Activated B cell treated with CpG ODN at 0.5 μM for 24 hours (primary cell): ENCODE measurements around the gene ACAA2. TPM values are rescaled to one million over a fixed set of nuclear protein-coding genes. Genes with fewer than 3 reads are reported as not detected.
"Not testable (repeated sequence)": the region's sequence is repeated elsewhere in the genome, so short reads cannot be mapped to it uniquely, and the experiment has no call there.

ENCODE experiments used
- ATAC-seq: fragments of 200-7000 bp; cut with Tn5 transposase; one replicate; pipeline ENCODE4 v1.10.0; 2021; ENCODE audit warnings: low read depth, mild to moderate bottlenecking, moderate library complexity
- CTCF ChIA-PET: fragments of 350-600 bp; sonication (Branson Sonifier 250); formaldehyde crosslinking; loops from one replicate; lab custom pipeline; 2021; ENCODE audit warnings: antibody characterized with exemption; lab: Charles Lee
- POLR2A ChIA-PET: fragments of 350-600 bp; sonication (Branson Sonifier 250); formaldehyde crosslinking; loops from one replicate; lab custom pipeline; 2021; ENCODE audit warnings: antibody characterized with exemption; lab: Charles Lee
- DNase-seq: peaks from one replicate; pipeline ENCODE4 v3.0.0; 2022
- H3K27ac Mint-ChIP-seq: one replicate; pipeline ENCODE4 v1.8.0; 2020; ENCODE audit warnings: mixed read lengths
- H3K27me3 Mint-ChIP-seq: one replicate; pipeline ENCODE4 v1.8.0; 2021; ENCODE audit warnings: mixed read lengths
- H3K36me3 Mint-ChIP-seq: one replicate; pipeline ENCODE4 v1.8.0; 2021; ENCODE audit warnings: low read depth, mixed read lengths
- H3K4me1 Mint-ChIP-seq: one replicate; pipeline ENCODE4 v1.8.0; 2021; ENCODE audit warnings: mixed read lengths
- H3K4me3 Mint-ChIP-seq: one replicate; pipeline ENCODE4 v1.8.0; 2020; ENCODE audit warnings: mild to moderate bottlenecking, mixed read lengths
- H3K9me3 Mint-ChIP-seq: one replicate; pipeline ENCODE4 v1.8.0; 2020; ENCODE audit warnings: mixed read lengths
- CTCF ChIP-seq: fragments of 200-600 bp; IDR thresholded peaks from one replicate; pipeline ENCODE4 v1.8.0; 2022; ENCODE audit warnings: antibody characterized with exemption, mild to moderate bottlenecking
- intact Hi-C: fragments of 100-400 bp; cut with micrococcal nuclease; formaldehyde crosslinking; loops from one replicate; pipeline ENCODE4 v1.15.1; 2024
- total RNA-seq: library from RNA; stranded (reverse); gene quantifications from 2 replicates; pipeline ENCODE4 v1.2.3, GENCODE V29; 2022

The ACAA2 gene
- total RNA-seq, 1 donor from 2014 or later: 24.9 TPM

DNA sequence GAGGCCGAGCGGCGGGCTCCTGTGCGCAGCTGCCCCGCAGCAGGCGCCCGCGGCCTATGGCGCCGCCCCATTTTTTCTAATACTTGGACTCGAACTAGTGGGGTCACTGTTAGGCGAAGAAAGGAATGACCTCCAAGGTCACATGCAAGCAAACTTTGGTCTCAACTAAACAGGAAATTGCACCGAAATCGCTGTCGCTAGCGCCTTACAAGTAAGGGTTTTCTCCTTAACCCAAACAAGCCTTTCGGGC is 339 bp downstream of the ACAA2 start:
- ChIA-PET POLR2A (interaction anchor here (0.5 to 1.8 kb wide), 3 partner anchors 49 to 469 kb away, joined by 3 to 4 read pairs (median 3); partner anchors contain the start of gene MBD1), CTCF (no interaction called here)
- Mint-ChIP-seq H3K4me3 (peak overlapping the region; percentile 96), H3K9me3 (peaks cover 15% of the 10 kb centered on the region), H3K27ac (peak overlapping the region; percentile 95), H3K36me3 (peaks cover 18% of the 10 kb centered on the region), H3K4me1 (peaks cover 24% of the 10 kb centered on the region), H3K27me3 (no peaks in the 10 kb centered on the region)
- DNase-seq (peak; percentile 31), ATAC-seq (no peak)
- TF ChIP-seq CTCF: no peak
- intact Hi-C loops: loop anchor here (1.0 to 5.0 kb wide), 6 partner anchors 326 to 1882 kb away; partner anchors contain the start of genes C18orf32, CFAP53, CTIF and DYM

DNA sequence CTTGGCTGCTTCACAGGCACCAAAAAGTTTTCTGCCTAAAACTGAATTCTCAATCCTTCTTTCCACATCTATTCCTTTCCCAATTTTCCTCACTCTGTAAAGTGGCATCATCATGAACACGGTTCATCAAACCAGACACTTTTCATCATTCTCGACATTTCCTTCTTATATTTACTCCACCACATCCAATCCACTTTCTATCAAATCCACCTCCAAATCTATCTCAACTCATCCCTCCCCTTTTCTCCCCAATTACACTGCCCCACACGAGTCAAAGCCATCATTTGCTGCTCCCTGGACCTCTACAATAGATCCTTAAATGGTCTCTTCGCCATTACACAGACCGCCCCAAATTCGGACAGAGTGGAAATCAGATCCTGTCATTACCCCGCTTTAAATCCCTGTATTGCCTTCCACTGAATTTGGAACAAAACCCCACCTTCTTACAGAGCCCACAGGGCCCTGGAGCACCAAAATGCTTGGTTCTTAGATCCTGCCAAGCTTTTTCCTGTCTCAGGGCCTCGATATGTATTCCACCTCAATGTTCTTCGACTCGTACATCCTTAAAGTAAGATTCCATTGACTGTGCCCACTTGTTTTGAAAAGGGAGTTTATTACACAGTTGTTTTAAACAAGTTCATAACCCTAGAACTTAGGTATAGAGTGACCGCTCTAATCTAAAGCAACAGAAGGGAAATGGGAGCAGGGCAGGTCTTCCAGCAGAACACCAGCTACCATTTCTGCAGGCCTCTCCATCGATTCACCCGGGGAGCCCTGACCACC is 856 bp downstream of the ACAA2 start:
- H3K4me1 Mint-ChIP-seq: peaks cover 24% of the 10 kb centered on the region
- peak overlapping the region; percentile 95 for H3K27ac Mint-ChIP-seq
- no peaks in the 10 kb centered on the region for H3K27me3 Mint-ChIP-seq
- H3K9me3 Mint-ChIP-seq: peaks cover 17% of the 10 kb centered on the region
- ATAC-seq (no peak), DNase-seq (no peak)
- peaks cover 18% of the 10 kb centered on the region for H3K36me3 Mint-ChIP-seq
- ChIA-PET CTCF (no interaction called here), POLR2A (interaction anchor here (0.5 to 1.8 kb wide), 4 partner anchors 49 to 469 kb away, joined by 3 to 4 read pairs (median 4); partner anchors contain the start of gene MBD1)
- TF ChIP-seq CTCF: no peak
- intact Hi-C loops: loop anchor here (1.0 to 5.0 kb wide), 6 partner anchors 325 to 1882 kb away; partner anchors contain the start of genes C18orf32, CFAP53, CTIF and DYM
- H3K4me3 Mint-ChIP-seq: peak overlapping the region; percentile 96

DNA sequence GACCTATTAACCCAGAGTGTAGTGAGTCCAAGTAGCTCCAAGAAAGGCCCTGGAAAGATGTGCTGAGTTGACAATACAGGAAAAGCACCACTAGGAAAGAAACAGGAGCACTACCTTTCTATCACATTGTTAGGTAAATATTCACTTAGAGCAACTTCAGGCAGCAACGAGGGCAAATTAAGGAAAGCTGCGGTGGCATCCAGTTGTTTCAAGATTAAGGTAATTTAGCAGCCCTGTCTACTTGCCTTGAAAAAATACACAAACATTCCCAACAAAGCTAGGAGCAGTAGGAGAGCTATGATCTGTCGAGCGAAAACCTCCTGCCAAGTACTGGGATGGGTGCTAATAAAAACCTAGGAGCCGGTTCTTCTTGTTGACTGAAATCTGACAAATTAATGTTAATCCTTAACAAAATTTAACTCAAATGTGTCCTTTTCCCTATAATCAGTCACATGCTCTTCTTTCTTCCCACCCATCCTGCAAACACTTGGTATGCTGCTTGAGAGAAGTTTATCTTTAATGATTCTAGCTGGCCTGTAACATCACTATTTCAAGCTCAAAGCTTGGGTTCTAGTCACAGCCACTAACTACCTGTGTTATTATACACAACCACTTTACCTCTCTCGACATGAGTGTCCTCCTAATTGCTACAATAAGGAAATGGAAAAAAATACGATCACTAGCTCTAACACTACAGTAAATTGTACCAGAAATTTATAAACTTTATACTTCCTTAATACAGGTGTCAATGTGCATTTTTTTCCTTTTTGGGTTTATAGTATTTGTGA is 2.0 kb downstream of the ACAA2 start:
- Mint-ChIP-seq H3K27me3 (no peaks in the 10 kb centered on the region), H3K27ac (no peak overlapping the region), H3K4me3 (no peak overlapping the region), H3K36me3 (peaks cover 18% of the 10 kb centered on the region), H3K9me3 (peaks cover 17% of the 10 kb centered on the region), H3K4me1 (peaks cover 24% of the 10 kb centered on the region)
- no peak for TF ChIP-seq CTCF
- ATAC-seq (no peak), DNase-seq (no peak)
- CTCF ChIA-PET: interaction anchor here (1.4 kb wide), 1 partner anchor 50 kb away, joined by 3 read pairs; no protein-coding TSS in a partner anchor
- intact Hi-C loops: loop anchor here (5.0 kb wide), 1 partner anchor 546 kb away; no protein-coding TSS in a partner anchor
- POLR2A ChIA-PET: interaction anchor here (1.8 kb wide), 1 partner anchor 470 kb away, joined by 3 read pairs; the partner anchor contains the start of gene MBD1

DNA sequence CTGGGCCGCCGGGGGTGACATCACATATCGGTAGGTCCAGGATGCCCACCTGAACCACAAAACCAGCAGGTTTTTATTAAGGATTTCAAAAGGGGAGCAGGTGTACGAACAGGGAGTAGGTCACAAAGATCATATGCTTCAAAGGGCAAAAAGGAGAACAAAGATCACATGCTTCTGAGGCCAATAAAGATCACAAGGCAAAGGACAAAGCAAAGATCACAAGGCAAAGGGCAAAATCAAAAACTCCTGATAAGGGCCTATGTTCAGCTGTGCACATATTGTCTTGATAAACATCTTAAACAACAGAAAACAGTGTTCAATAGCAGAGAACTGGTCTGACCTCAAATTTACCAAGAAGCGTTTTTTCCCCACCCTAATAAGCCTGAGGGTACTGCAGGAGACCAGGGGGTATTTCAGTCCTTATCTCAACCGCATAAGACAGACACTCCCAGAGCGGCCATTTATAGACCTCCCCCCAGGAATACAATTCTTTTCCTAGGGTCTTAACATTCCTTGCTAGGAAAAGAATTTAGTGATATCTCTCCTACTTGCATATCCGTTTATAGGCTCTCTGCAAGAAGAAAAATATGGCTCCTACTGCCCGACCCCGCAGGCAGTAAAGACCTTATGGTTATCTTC is 4.7 kb downstream of the ACAA2 start:
- intact Hi-C loops, DNase-seq, ATAC-seq, H3K27me3 Mint-ChIP-seq, H3K4me3 Mint-ChIP-seq, H3K27ac Mint-ChIP-seq, CTCF ChIA-PET, POLR2A ChIA-PET: not testable (repeated sequence)
- peaks cover 17% of the 10 kb centered on the region for H3K9me3 Mint-ChIP-seq
- peaks cover 15% of the 10 kb centered on the region for H3K36me3 Mint-ChIP-seq
- H3K4me1 Mint-ChIP-seq: peaks cover 17% of the 10 kb centered on the region

DNA sequence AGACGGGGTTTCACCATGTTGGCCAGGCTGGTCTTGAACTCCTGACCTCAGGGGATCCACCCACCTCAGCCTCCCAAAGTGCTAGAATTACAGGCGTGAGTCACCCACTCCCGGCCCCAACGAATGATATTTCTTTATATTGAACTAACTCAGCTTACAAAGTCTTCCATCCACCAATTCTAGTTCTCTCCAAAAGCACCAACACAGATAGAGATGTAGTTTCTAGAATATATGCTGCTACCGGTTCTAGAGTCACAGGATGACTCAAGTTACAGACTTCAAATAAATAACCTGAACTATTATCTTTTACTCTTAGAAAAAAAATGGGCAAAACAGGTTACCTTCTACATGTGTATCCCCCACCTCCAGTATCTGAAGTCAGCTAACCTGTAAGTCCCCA is 9.2 kb downstream of the ACAA2 start:
- H3K27ac Mint-ChIP-seq: no peak overlapping the region

More for the DNA sequence above, 9.2 kb downstream of the ACAA2 start:
- CTCF ChIA-PET: no interaction called here
- Mint-ChIP-seq H3K4me1 (no peaks in the 10 kb centered on the region), H3K27me3 (no peaks in the 10 kb centered on the region), H3K9me3 (peaks cover 9% of the 10 kb centered on the region), H3K36me3 (peaks cover 20% of the 10 kb centered on the region), H3K4me3 (no peak overlapping the region)
- POLR2A ChIA-PET: no interaction called here
- DNase-seq (no peak), ATAC-seq (no peak)
- no peak for TF ChIP-seq CTCF
- intact Hi-C loops: no loop called here
